Measurements from ENCODE around the gene STAT5B. TPM values are rescaled to one million over a fixed set of nuclear protein-coding genes. Genes with fewer than 3 reads are reported as not detected.

STAT5B gene
- total and polyA plus RNA-seq, 2 of the 8 experiments (the other 6 are each of a cell fraction or from before 2014, with no cell fraction given) = 35.3 to 52.6 TPM

- Histone ChIP-seq H3K23ac (ENCODE audit: insufficient read length) (no peak overlapping the region), H4K8ac (ENCODE audit: extremely low read depth, insufficient read depth, low read length) (no peak overlapping the region), H3K9ac (replicated peaks in 1 of 4; ENCODE audit: extremely low read depth in 1 of 4, low read depth in 3 of 4, low read length in 3 of 4) (no peak overlapping the region), H3K4me3 (ENCODE audit: extremely low read depth in 1 of 4, insufficient read depth in 2 of 4, low read depth in 3 of 4, low read length in 4 of 4) (no peak overlapping the region), H2AFZ (ENCODE audit: low read length) (no peak overlapping the region), H3K4me2 (ENCODE audit: insufficient read depth in 1 of 2, low read depth in 2 of 2, low read length in 2 of 2) (no peak overlapping the region), H4K91ac (replicated peaks; ENCODE audit: insufficient read length, low read length) (no peak overlapping the region), H3K27me3 (replicated peaks in 1 of 4; ENCODE audit: control insufficient read depth in 3 of 4, extremely low read depth in 1 of 4, insufficient read depth in 3 of 4, low read length in 3 of 4) (no peaks in the 10 kb centered on the region), H3K27ac (ENCODE audit: low read depth, low read length) (no peak overlapping the region), H3K18ac (ENCODE audit: extremely low read depth, low read length) (no peak overlapping the region), H3K14ac (ENCODE audit: insufficient read length) (no peak overlapping the region), H3K4ac (replicated peaks; ENCODE audit: insufficient read length, low read depth, low read length) (no peak overlapping the region), H3K4me1 (replicated peaks in 1 of 4; ENCODE audit: control insufficient read depth in 3 of 4, insufficient read depth in 4 of 4, low read length in 3 of 4) (peaks cover 5 to 20% (median 8%) of the 10 kb centered on the region in 4 experiments; a peak in 6 of 7 replicates), H3K79me2 (ENCODE audit: control insufficient read depth in 1 of 2, insufficient read depth in 2 of 2, low read length in 2 of 2) (no peaks in the 10 kb centered on the region), H2AK5ac (ENCODE audit: low read depth, low read length) (no peak overlapping the region), H3K79me1 (ENCODE audit: low read depth, low read length) (no peaks in the 10 kb centered on the region), H2BK12ac (ENCODE audit: low read depth, low read length) (no peak overlapping the region), H2BK20ac (ENCODE audit: low read length) (no peak overlapping the region), H3K56ac (replicated peaks; ENCODE audit: insufficient read length, low read depth, low read length) (no peak overlapping the region), H3K36me3 (ENCODE audit: control insufficient read depth in 2 of 4, insufficient read depth in 4 of 4, low read length in 3 of 4) (no peaks in the 10 kb centered on the region), H4K20me1 (replicated peaks in 1 of 2; ENCODE audit: control insufficient read depth in 1 of 2, insufficient read depth in 2 of 2, low read length in 2 of 2) (no peaks in the 10 kb centered on the region), H4K5ac (ENCODE audit: insufficient read length, low read depth, low read length) (no peak overlapping the region), H3K9me3 (ENCODE audit: insufficient read depth in 2 of 2, low read depth in 1 of 2, low read length in 1 of 2) (no peaks in the 10 kb centered on the region), H2BK15ac (ENCODE audit: low read length) (no peak overlapping the region), H2BK5ac (ENCODE audit: low read depth, low read length) (no peak overlapping the region), H3K23me2 (ENCODE audit: low read depth, low read length) (no peaks in the 10 kb centered on the region), H2BK120ac (replicated peaks; ENCODE audit: low read depth, low read length) (no peak overlapping the region)
- ChIA-PET POLR2A (ENCODE audit: partially characterized antibody) (interaction anchor here (4.8 kb wide), 1 partner anchor 18 kb away, joined by 33 read pairs; the partner anchor contains the start of gene STAT5A), CTCF (ENCODE audit: partially characterized antibody) (interaction anchor here (1.0 to 24.6 kb wide), 8 partner anchors 10 to 98 kb away, joined by 3 to 542 read pairs (median 5); no protein-coding TSS in a partner anchor)
- FAIRE-seq = no peak
- 90% methylated on average over 7 of the region's 7 CpGs; no CpG with 5 or more reads in 1 of the 2 experiments for WGBS, 2 experiments (ENCODE audit: extremely low coverage in 1 of 2, insufficient coverage in 1 of 2, insufficient read length in 1 of 2, insufficient replicate concordance in 2 of 2, low coverage in 1 of 2, low lambda C conversion rate in 2 of 2, missing lambda C conversion rate in 1 of 2)
- DNase-seq (ENCODE audit: low read depth in 1 of 2, low spot score in 2 of 2) = no peak
- TF ChIP-seq RBBP5 (IDR thresholded peaks at IDR 0.05; ENCODE audit: borderline replicate concordance, low read depth, low read length) (no peak), CBX5 (IDR thresholded peaks at IDR 0.05; ENCODE audit: low read depth, low read length) (no peak), POLR2AphosphoS5 (IDR thresholded peaks at IDR 0.05; ENCODE audit: low read depth, low read length) (no peak), TAF1 (IDR thresholded peaks at IDR 0.05; ENCODE audit: low read depth, low read length) (no peak), KDM1A (IDR thresholded peaks at IDR 0.05; ENCODE audit: borderline replicate concordance, low read length) (no peak), MAFK (IDR thresholded peaks at IDR 0.05; ENCODE audit: low read depth, low read length) (no peak), ATF2 (IDR thresholded peaks at IDR 0.05; ENCODE audit: low read length) (no peak), SP4 (IDR thresholded peaks at IDR 0.05; ENCODE audit: low read length) (no peak), TEAD4 (IDR thresholded peaks at IDR 0.05; ENCODE audit: low read depth, low read length) (no peak), TAF7 (optimal IDR thresholded peaks at IDR 0.05; ENCODE audit: borderline replicate concordance, low read depth, low read length) (no peak), CEBPB (IDR thresholded peaks at IDR 0.05; ENCODE audit: low read depth, low read length) (no peak), RFX5 (IDR thresholded peaks at IDR 0.05; ENCODE audit: borderline replicate concordance, low read depth, low read length) (no peak), SIRT6 (IDR thresholded peaks at IDR 0.05; ENCODE audit: low read length) (no peak), CBX8 (IDR thresholded peaks at IDR 0.05; ENCODE audit: borderline replicate concordance, low read depth, low read length) (no peak)
Measured at GRCh38 chr17:42308446-42308845, 32.3 kb upstream of the STAT5B start.

All from H1 (cell line).